ENCODE results near the gene ME3. TPM values are rescaled to one million over a fixed set of nuclear protein-coding genes. Genes with fewer than 3 reads are reported as not detected.

The ME3 gene
- total RNA-seq, 1 experiment from 2014 or later: 35.3 TPM

- no peaks in the 10 kb centered on the region for H3K36me3 ChIP-seq (ENCODE audit: control insufficient read depth, insufficient read depth, low read length)
- no peaks in the 10 kb centered on the region for H3K9me3 ChIP-seq (ENCODE audit: control insufficient read depth, insufficient read depth, low read depth, low read length)
- peak overlapping the region; percentile 58 for H3K27ac ChIP-seq (ENCODE audit: low read length)
- ChIA-PET CTCF (interaction anchor here (0.6 kb wide), 2 partner anchors 156 to 207 kb away, joined by 3 read pairs; no protein-coding TSS in a partner anchor), POLR2A (interaction anchor here (0.5 to 0.7 kb wide), 2 partner anchors 117 to 537 kb away, joined by 3 to 6 read pairs; no protein-coding TSS in a partner anchor)
- H3K4me3 ChIP-seq (ENCODE audit: low read depth in 2 of 2, low read length in 2 of 2): no peak overlapping the region
- intact Hi-C loops (cut with micrococcal nuclease; ENCODE audit: unreplicated experiment) (loop anchor here (5.0 kb wide), 1 partner anchor 114 kb away; no protein-coding TSS in a partner anchor), in situ Hi-C loops (cut with HindIII; ENCODE audit: low pct_unique_long_range_greater_than_20kb, low sequenced_read_pairs) (no loop called here)
- TF ChIP-seq CTCF (IDR thresholded peaks at IDR 0.05): peak; percentile 80
- TF ChIP-seq TCF7L2 (IDR thresholded peaks at IDR 0.05; ENCODE audit: low read depth, low read length): no peak
- no peak for TF ChIP-seq REST (IDR thresholded peaks at IDR 0.05; ENCODE audit: insufficient read depth in 1 of 2, low read depth in 2 of 2, low read length in 1 of 2)
- no peak for TF ChIP-seq SIN3A (IDR thresholded peaks at IDR 0.05; ENCODE audit: borderline replicate concordance, insufficient read depth, low read depth, low read length)
- DNase-seq (ENCODE audit: low read depth, low spot score): no peak
- peak; percentile 80 for ATAC-seq
- no TSS peak for BruUV-seq (replicated peaks)
- H3K4me1 ChIP-seq (ENCODE audit: control insufficient read depth, insufficient read depth, low read length): peaks cover 41% of the 10 kb centered on the region
- H3K27me3 ChIP-seq (ENCODE audit: control insufficient read depth, insufficient read depth, low read length): no peaks in the 10 kb centered on the region
Observed at GRCh38 chr11:86571273-86571948, 101.0 kb downstream of the ME3 start.

GRCh38 chr11:86570451-86570850 lies 102.0 kb downstream of the ME3 start:
- no TSS peak for BruUV-seq (replicated peaks)
- peaks cover 41% of the 10 kb centered on the region for H3K4me1 ChIP-seq (ENCODE audit: control insufficient read depth, insufficient read depth, low read length)
- no peak for DNase-seq (ENCODE audit: low read depth, low spot score)
- no peaks in the 10 kb centered on the region for H3K9me3 ChIP-seq (ENCODE audit: control insufficient read depth, insufficient read depth, low read depth, low read length)
- TF ChIP-seq REST (IDR thresholded peaks at IDR 0.05; ENCODE audit: insufficient read depth in 1 of 2, low read depth in 2 of 2, low read length in 1 of 2) (no peak), CTCF (IDR thresholded peaks at IDR 0.05) (no peak), SIN3A (IDR thresholded peaks at IDR 0.05; ENCODE audit: borderline replicate concordance, insufficient read depth, low read depth, low read length) (no peak), POLR2AphosphoS5 (IDR thresholded peaks at IDR 0.05; ENCODE audit: low read depth, low read length) (no peak), TCF7L2 (IDR thresholded peaks at IDR 0.05; ENCODE audit: low read depth, low read length) (no peak)
- in situ Hi-C loops (cut with HindIII; ENCODE audit: low pct_unique_long_range_greater_than_20kb, low sequenced_read_pairs) (no loop called here), intact Hi-C loops (cut with micrococcal nuclease; ENCODE audit: unreplicated experiment) (loop anchor here (5.0 kb wide), 1 partner anchor 113 kb away; no protein-coding TSS in a partner anchor)
- ChIA-PET CTCF (no interaction called here), POLR2A (no interaction called here)
- peak overlapping the region; percentile 58 for H3K27ac ChIP-seq (ENCODE audit: low read length)
- ATAC-seq: peak; percentile 3; the same call in 1 of the 2 replicates
- no peak overlapping the region for H3K4me3 ChIP-seq (ENCODE audit: low read depth in 2 of 2, low read length in 2 of 2)
- H3K36me3 ChIP-seq (ENCODE audit: control insufficient read depth, insufficient read depth, low read length): no peaks in the 10 kb centered on the region
- no peaks in the 10 kb centered on the region for H3K27me3 ChIP-seq (ENCODE audit: control insufficient read depth, insufficient read depth, low read length)
